Endodermal cell (in vitro differentiated cells): ENCODE results near the gene MPC2. TPM values are rescaled to one million over a fixed set of nuclear protein-coding genes. Genes with fewer than 3 reads are reported as not detected.

Experiments
- DNase-seq: peaks from one replicate; pipeline ENCODE4 v3.0.0-alpha.2; 2017
- H3K27ac ChIP-seq: 2 replicates; pipeline ENCODE4 v1.5.1; 2013; ENCODE audit warnings: mild to moderate bottlenecking, low read depth, low read length, moderate library complexity
- H3K27me3 ChIP-seq: 2 replicates; pipeline ENCODE4 v1.6.1; 2013; ENCODE audit warnings: mild to moderate bottlenecking, low read length, moderate library complexity; ENCODE audit not compliant: insufficient read depth, control insufficient read depth, poor library complexity, severe bottlenecking
- H3K36me3 ChIP-seq: 2 replicates; pipeline ENCODE4 v1.7.0; 2013; ENCODE audit warnings: mild to moderate bottlenecking, low read length, moderate library complexity; ENCODE audit not compliant: control insufficient read depth, insufficient read depth
- H3K4me1 ChIP-seq: one replicate; pipeline ENCODE4 v1.7.0; 2013; ENCODE audit warnings: low read length; ENCODE audit not compliant: control insufficient read depth, insufficient read depth
- H3K4me3 ChIP-seq: 2 replicates; pipeline ENCODE4 v1.5.1; 2013; ENCODE audit warnings: mild to moderate bottlenecking, low read length, moderate library complexity
- H3K9ac ChIP-seq: 2 replicates; pipeline ENCODE4 v1.6.1; 2013; ENCODE audit warnings: mild to moderate bottlenecking, low read length, moderate library complexity; ENCODE audit not compliant: poor library complexity, severe bottlenecking; ENCODE audit errors: extremely low read depth
- H3K9me3 ChIP-seq: 2 replicates; pipeline ENCODE4 v1.6.1; 2013; ENCODE audit warnings: mild to moderate bottlenecking, low read length, moderate library complexity; ENCODE audit not compliant: control insufficient read depth
- H3K27ac Mint-ChIP-seq: 2 replicates; pipeline ENCODE4 v1.8.0; 2020; ENCODE audit warnings: mixed read lengths
- H3K27me3 Mint-ChIP-seq: 2 replicates; pipeline ENCODE4 v1.8.0; 2021; ENCODE audit warnings: mild to moderate bottlenecking, mixed read lengths; ENCODE audit not compliant: insufficient read depth
- H3K36me3 Mint-ChIP-seq: 2 replicates; pipeline ENCODE4 v1.8.0; 2020; ENCODE audit warnings: low read depth, mixed read lengths
- H3K4me1 Mint-ChIP-seq: 2 replicates; pipeline ENCODE4 v1.8.0; 2020; ENCODE audit warnings: mixed read lengths
- H3K4me3 Mint-ChIP-seq: 2 replicates; pipeline ENCODE4 v1.8.0; 2020; ENCODE audit warnings: mild to moderate bottlenecking, moderate library complexity, mixed read lengths
- H3K9me3 Mint-ChIP-seq: 2 replicates; pipeline ENCODE4 v1.8.0; 2020; ENCODE audit warnings: mild to moderate bottlenecking, mixed read lengths
- CTCF ChIP-seq: fragments of 200-600 bp; sonication (generic); conservative IDR thresholded peaks from 2 replicates; pipeline ENCODE4 v1.5.0; 2021; ENCODE audit warnings: antibody characterized with exemption, mild to moderate bottlenecking
- WGBS, 2 experiments: methylation state at CpG; one replicate each; pipeline versions ENCODE4 v1.1.5 to v1.1.7; 2013; ENCODE audit warnings: missing lambda C conversion rate in 2 of 2, mixed read lengths in 1 of 2; ENCODE audit not compliant: insufficient coverage in 1 of 2, insufficient read length in 1 of 2; 5-methylcytosine and 5-hydroxymethylcytosine counted together
- total RNA-seq, 2 donors: library from RNA; stranded (reverse); fragmentation: NEBNext Ultra II Directional in 1 of 2; extraction: Animal tissue kit (Norgen Biotek cat#: 25700) in 1 of 2; gene quantifications; 2 replicates in 1 of 2; 3 replicates in 1 of 2; pipeline ENCODE4 v1.2.1, GENCODE V29; 2021

MPC2 gene
- total RNA-seq, 2 donors from 2014 or later, result 30.7 to 42.5 TPM

GRCh38 chr1:167927046-167927754 is 9.7 kb downstream of the MPC2 start:
- H3K9ac ChIP-seq, result no peak overlapping the region
- Mint-ChIP-seq H3K4me1 (peaks cover 24% of the 10 kb centered on the region), H3K27me3 (no peaks in the 10 kb centered on the region), H3K9me3 (no peaks in the 10 kb centered on the region), H3K36me3 (no peaks in the 10 kb centered on the region), H3K4me3 (peak overlapping the region; percentile 0), H3K27ac (peak overlapping the region; percentile 55)
- H3K9me3 ChIP-seq, result no peaks in the 10 kb centered on the region
- no peak overlapping the region for H3K27ac ChIP-seq
- H3K36me3 ChIP-seq, result peaks cover 11% of the 10 kb centered on the region
- no peak overlapping the region for H3K4me3 ChIP-seq
- H3K27me3 ChIP-seq, result no peaks in the 10 kb centered on the region
- no peak for DNase-seq
- H3K4me1 ChIP-seq, result peaks cover 5% of the 10 kb centered on the region
- no peak for TF ChIP-seq CTCF
- 82 to 92% methylated on average over 3 to 4 of the region's 4 CpGs for whole genome bisulfite sequencing, 2 experiments

- Histone ChIP-seq H3K4me1 (peaks cover 5% of the 10 kb centered on the region), H3K4me3 (no peak overlapping the region), H3K27ac (no peak overlapping the region), H3K36me3 (peaks cover 11% of the 10 kb centered on the region), H3K9me3 (no peaks in the 10 kb centered on the region), H3K27me3 (no peaks in the 10 kb centered on the region), H3K9ac (no peak overlapping the region)
- Mint-ChIP-seq H3K27me3 (no peaks in the 10 kb centered on the region), H3K36me3 (no peaks in the 10 kb centered on the region), H3K4me3 (no peak overlapping the region), H3K4me1 (peaks cover 22% of the 10 kb centered on the region), H3K27ac (peak overlapping the region; percentile 13), H3K9me3 (no peaks in the 10 kb centered on the region)
- 68 to 82% methylated on average over 6 of the region's 6 CpGs for WGBS, 2 experiments
- TF ChIP-seq CTCF, result peak; percentile 38
- DNase-seq, result no peak
Observed at GRCh38 chr1:167926486-167926997, 10.3 kb downstream of the MPC2 start.

- Mint-ChIP-seq H3K4me3 (no peak overlapping the region), H3K9me3 (no peaks in the 10 kb centered on the region), H3K27me3 (no peaks in the 10 kb centered on the region), H3K4me1 (peaks cover 21% of the 10 kb centered on the region), H3K27ac (no peak overlapping the region), H3K36me3 (no peaks in the 10 kb centered on the region)
- 84 to 92% methylated on average over 1 to 2 of the region's 2 CpGs for WGBS, 2 experiments
- H3K27ac ChIP-seq, result no peak overlapping the region
- no peak overlapping the region for H3K4me3 ChIP-seq
- no peaks in the 10 kb centered on the region for H3K9me3 ChIP-seq
- peaks cover 5% of the 10 kb centered on the region for H3K4me1 ChIP-seq
- no peak for DNase-seq
- H3K36me3 ChIP-seq, result peaks cover 11% of the 10 kb centered on the region
- H3K27me3 ChIP-seq, result no peaks in the 10 kb centered on the region
- no peak for TF ChIP-seq CTCF
- no peak overlapping the region for H3K9ac ChIP-seq
Observed at GRCh38 chr1:167924543-167925231, 12.2 kb downstream of the MPC2 start.
